ENCODE results near the gene CELA1.

The CELA1 gene

GRCh38 chr12:51374361-51374760 lies 27.9 kb upstream of the CELA1 start:
- DNase-seq: no peak

GRCh38 chr12:51373187-51373586 lies 26.7 kb upstream of the CELA1 start:
- no peak for DNase-seq

- no peak for DNase-seq
These were observed 25.5 kb upstream of the CELA1 start for GRCh38 chr12:51372021-51372420.

GRCh38 chr12:51371295-51371953 lies 24.9 kb upstream of the CELA1 start:
- no peak for DNase-seq

GRCh38 chr12:51370667-51371066 lies 24.2 kb upstream of the CELA1 start:
- DNase-seq: no peak

- DNase-seq: no peak
These were observed 23.1 kb upstream of the CELA1 start for GRCh38 chr12:51369581-51369980.

- DNase-seq: peak; percentile 85
These were observed 22.4 kb upstream of the CELA1 start for GRCh38 chr12:51368640-51369517.

- no peak for DNase-seq
These were observed 18.8 kb upstream of the CELA1 start for GRCh38 chr12:51365276-51365675.

- DNase-seq: no peak
These were observed 17.5 kb upstream of the CELA1 start for GRCh38 chr12:51364001-51364400.

- no peak for DNase-seq
These were observed 16.4 kb upstream of the CELA1 start for GRCh38 chr12:51362747-51363342.

GRCh38 chr12:51362307-51362706 lies 15.8 kb upstream of the CELA1 start:
- no peak for DNase-seq

- no peak for DNase-seq
These were observed 14.9 kb upstream of the CELA1 start for GRCh38 chr12:51361161-51362016.

GRCh38 chr12:51360315-51360714 lies 13.8 kb upstream of the CELA1 start:
- no peak for DNase-seq

- no peak for DNase-seq
These were observed 13.4 kb upstream of the CELA1 start for GRCh38 chr12:51359851-51360250.

- no peak for DNase-seq
These were observed 12.0 kb upstream of the CELA1 start for GRCh38 chr12:51358496-51358895.

GRCh38 chr12:51357374-51358047 lies 11.0 kb upstream of the CELA1 start:
- DNase-seq: no peak

GRCh38 chr12:51351913-51352532 lies 5.5 kb upstream of the CELA1 start:
- no peak for DNase-seq

GRCh38 chr12:51349026-51349425 lies 2.5 kb upstream of the CELA1 start:
- no peak for DNase-seq

GRCh38 chr12:51348116-51348515 lies 1.6 kb upstream of the CELA1 start:
- no peak for DNase-seq

GRCh38 chr12:51345681-51346080 lies 798 bp downstream of the CELA1 start:
- no peak for DNase-seq

- DNase-seq: no peak
These were observed 3.3 kb downstream of the CELA1 start for GRCh38 chr12:51343201-51343600.

GRCh38 chr12:51342416-51342815 lies 4.1 kb downstream of the CELA1 start:
- no peak for DNase-seq

Data from NK-92 treated with Interleukin-12 subunit alpha and Interleukin-12 subunit beta, amount 100 ng/mL, for 24 hours (cell line).